Sigmoid colon (tissue), 4 donors: ENCODE data around the gene NR4A3.

ENCODE experiments used
- CTCF ChIP-seq, 4 experiments: fragments of 450-650 bp in 3 of 4; fragments of 200-600 bp in 1 of 4; IDR thresholded peaks; one replicate each; pipeline ENCODE4 v1.5.1; 2016 to 2019; ENCODE audit warnings: antibody characterized with exemption in 4 of 4, mild to moderate bottlenecking in 3 of 4, moderate library complexity in 2 of 4
- EP300 ChIP-seq, 4 donors: sonication (generic); formaldehyde crosslinking; IDR thresholded peaks; one replicate each; pipeline ENCODE4 v1.6.1; 2017; ENCODE audit warnings: antibody characterized with exemption in 4 of 4
- POLR2AphosphoS5 ChIP-seq, 4 donors: sonication (generic); formaldehyde crosslinking; IDR thresholded peaks; one replicate each; pipeline ENCODE4 v1.6.1; 2017; ENCODE audit warnings: antibody characterized with exemption in 4 of 4

- TF ChIP-seq CTCF (IDR thresholded peaks at IDR 0.05) (no peak), EP300 (IDR thresholded peaks at IDR 0.05) (no peak), POLR2AphosphoS5 (IDR thresholded peaks at IDR 0.05) (no peak)
Observed at GRCh38 chr9:99903393-99903792, 81.7 kb downstream of the NR4A3 start.
